GM21825 (cell line): ENCODE data around the gene HSPD1.

Source experiments
- ATAC-seq: cut with Tn5 transposase; IDR thresholded peaks from one replicate; pipeline ENCODE4 v1.9.1; 2021; ENCODE audit warnings: mild to moderate bottlenecking, moderate library complexity; ENCODE audit not compliant: unreplicated experiment

HSPD1 gene

GRCh38 chr2:197442857-197443256 lies 56.8 kb downstream of the HSPD1 start:
- ATAC-seq, result no peak

GRCh38 chr2:197437380-197437779 lies 62.3 kb downstream of the HSPD1 start:
- ATAC-seq, result no peak
